HFFc6 (cell line): Measurements from ENCODE around the gene RPS23. TPM values are rescaled to one million over a fixed set of nuclear protein-coding genes. Genes with fewer than 3 reads are reported as not detected.

Source experiments
- DNase-seq: peaks from one replicate; pipeline ENCODE4 v3.0.0-alpha.2; 2018
- H3K27ac Mint-ChIP-seq: 2 replicates; pipeline ENCODE4 v1.8.0; 2020; ENCODE audit warnings: mild to moderate bottlenecking, mixed read lengths
- H3K27me3 Mint-ChIP-seq: 2 replicates; pipeline ENCODE4 v1.8.0; 2021; ENCODE audit warnings: mild to moderate bottlenecking, moderate library complexity, mixed read lengths; ENCODE audit not compliant: insufficient read depth
- H3K36me3 Mint-ChIP-seq: 2 replicates; pipeline ENCODE4 v1.8.0; 2021; ENCODE audit warnings: low read depth, mixed read lengths
- H3K4me1 Mint-ChIP-seq: 2 replicates; pipeline ENCODE4 v1.8.0; 2020; ENCODE audit warnings: low read depth, mixed read lengths
- H3K4me3 Mint-ChIP-seq: 2 replicates; pipeline ENCODE4 v1.8.0; 2020; ENCODE audit warnings: mild to moderate bottlenecking, moderate library complexity, mixed read lengths
- H3K9me3 Mint-ChIP-seq: 2 replicates; pipeline ENCODE4 v1.8.0; 2020; ENCODE audit warnings: mild to moderate bottlenecking, mixed read lengths
- total RNA-seq, 6 experiments: library from RNA; stranded (reverse); fragmentation: NEBNext Ultra II Directional; extraction: Animal tissue kit (Norgen Biotek cat#: 25700); gene quantifications; 2 replicates in 1 of 6; 3 replicates in 5 of 6; pipeline ENCODE4 v1.2.3, GENCODE V29; 2021
- TF ChIP-seq, protein P1 (sequence below): fragments of 200-600 bp; sonication (generic); IDR thresholded peaks from 2 replicates; pipeline ENCODE4 v1.5.0; 2021; ENCODE audit warnings: antibody characterized with exemption, mild to moderate bottlenecking

Gene RPS23
- total RNA-seq, 6 experiments from 2014 or later: 1,416 to 1,929 (median 1,647) TPM

DNA sequence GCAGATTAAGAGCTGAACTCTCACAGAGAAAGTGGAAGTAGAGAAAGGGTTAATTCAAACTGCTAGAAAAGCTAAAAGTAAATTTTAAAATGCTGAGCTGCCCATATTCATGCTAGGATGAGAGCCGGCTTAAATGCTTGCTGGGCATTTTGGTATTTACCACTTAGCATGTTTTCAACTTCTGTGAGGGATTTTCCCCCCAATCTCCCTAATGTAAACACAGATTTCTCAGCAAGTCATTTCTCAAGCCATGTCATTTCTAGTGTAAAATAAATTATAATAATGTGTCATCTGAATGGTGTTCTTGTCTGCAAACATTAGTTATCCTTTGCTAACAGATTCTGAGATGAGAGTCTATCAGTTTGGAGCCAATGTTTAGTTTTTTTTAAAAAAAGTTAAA is 22.3 kb downstream of the RPS23 start:
- H3K4me3 Mint-ChIP-seq: no peak overlapping the region
- DNase-seq: no peak
- H3K9me3 Mint-ChIP-seq: no peaks in the 10 kb centered on the region
- H3K27me3 Mint-ChIP-seq: no peaks in the 10 kb centered on the region
- H3K4me1 Mint-ChIP-seq: no peaks in the 10 kb centered on the region
- H3K27ac Mint-ChIP-seq: no peak overlapping the region
- H3K36me3 Mint-ChIP-seq: no peaks in the 10 kb centered on the region
- TF ChIP-seq, protein P1, sequence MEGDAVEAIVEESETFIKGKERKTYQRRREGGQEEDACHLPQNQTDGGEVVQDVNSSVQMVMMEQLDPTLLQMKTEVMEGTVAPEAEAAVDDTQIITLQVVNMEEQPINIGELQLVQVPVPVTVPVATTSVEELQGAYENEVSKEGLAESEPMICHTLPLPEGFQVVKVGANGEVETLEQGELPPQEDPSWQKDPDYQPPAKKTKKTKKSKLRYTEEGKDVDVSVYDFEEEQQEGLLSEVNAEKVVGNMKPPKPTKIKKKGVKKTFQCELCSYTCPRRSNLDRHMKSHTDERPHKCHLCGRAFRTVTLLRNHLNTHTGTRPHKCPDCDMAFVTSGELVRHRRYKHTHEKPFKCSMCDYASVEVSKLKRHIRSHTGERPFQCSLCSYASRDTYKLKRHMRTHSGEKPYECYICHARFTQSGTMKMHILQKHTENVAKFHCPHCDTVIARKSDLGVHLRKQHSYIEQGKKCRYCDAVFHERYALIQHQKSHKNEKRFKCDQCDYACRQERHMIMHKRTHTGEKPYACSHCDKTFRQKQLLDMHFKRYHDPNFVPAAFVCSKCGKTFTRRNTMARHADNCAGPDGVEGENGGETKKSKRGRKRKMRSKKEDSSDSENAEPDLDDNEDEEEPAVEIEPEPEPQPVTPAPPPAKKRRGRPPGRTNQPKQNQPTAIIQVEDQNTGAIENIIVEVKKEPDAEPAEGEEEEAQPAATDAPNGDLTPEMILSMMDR: no peak

DNA sequence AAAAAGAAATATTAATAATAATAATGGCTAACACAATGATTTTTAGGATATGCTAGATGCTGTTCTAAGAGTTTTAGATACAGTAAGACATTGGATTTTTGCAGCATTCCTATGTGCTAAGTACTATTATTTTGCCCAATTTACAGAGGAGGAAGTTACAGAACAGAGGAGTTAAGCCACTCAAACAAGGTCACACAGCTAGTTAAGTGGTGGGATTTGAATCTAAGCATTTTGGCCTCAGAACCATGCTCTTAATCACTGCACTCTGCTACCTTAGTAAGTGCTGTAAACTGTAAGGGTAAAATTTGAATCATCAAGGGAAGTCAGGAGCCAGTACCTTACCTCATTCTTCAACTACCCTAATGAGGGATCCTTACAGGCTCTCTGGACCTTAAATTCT is 25.4 kb downstream of the RPS23 start:
- Mint-ChIP-seq H3K36me3 (no peaks in the 10 kb centered on the region), H3K27ac (no peak overlapping the region), H3K9me3 (peaks cover 1% of the 10 kb centered on the region; the same call in 1 of the 2 replicates), H3K27me3 (peaks cover 1% of the 10 kb centered on the region; the same call in 1 of the 2 replicates), H3K4me3 (no peak overlapping the region), H3K4me1 (no peaks in the 10 kb centered on the region)
- DNase-seq: no peak
- TF ChIP-seq, protein P1: no peak

DNA sequence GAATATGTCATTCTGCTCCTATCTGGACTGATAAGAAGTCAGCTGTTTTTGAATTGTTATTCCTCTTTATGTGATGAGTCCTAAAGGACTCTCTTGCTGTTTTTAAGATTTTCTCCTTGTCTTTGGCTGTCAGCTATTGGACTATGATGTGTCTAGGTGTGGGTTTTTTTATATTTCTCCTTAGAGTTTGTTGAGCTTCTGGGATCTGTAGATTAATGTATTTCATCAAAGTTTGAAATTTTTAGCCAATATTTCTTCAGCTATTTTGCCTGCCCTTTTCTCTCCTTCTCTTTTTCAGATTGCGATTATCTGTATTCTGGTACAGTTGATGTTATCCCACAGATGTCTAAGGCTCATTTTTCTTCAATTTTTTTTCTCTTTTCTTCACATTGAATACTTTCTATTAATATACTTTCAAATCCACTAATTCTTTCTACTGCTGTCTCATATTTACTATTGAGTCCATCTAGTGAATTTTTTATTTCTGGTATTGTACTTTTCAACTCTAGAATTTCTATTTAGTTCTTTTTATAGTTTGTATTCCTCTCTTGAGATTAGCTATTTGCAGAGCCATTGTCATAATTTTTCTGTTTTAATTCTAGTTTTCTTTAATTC is 31.1 kb downstream of the RPS23 start:
- H3K27me3 Mint-ChIP-seq: peaks cover 1% of the 10 kb centered on the region; the same call in 1 of the 2 replicates
- no peak overlapping the region for H3K4me3 Mint-ChIP-seq
- TF ChIP-seq, protein P1: no peak
- no peaks in the 10 kb centered on the region for H3K4me1 Mint-ChIP-seq
- H3K9me3 Mint-ChIP-seq: peaks cover 12% of the 10 kb centered on the region
- no peak overlapping the region for H3K27ac Mint-ChIP-seq
- no peak for DNase-seq
- H3K36me3 Mint-ChIP-seq: 0 out of 2 replicates have a peak, but pooled peaks cover 5% of the 10 kb centered on the region

DNA sequence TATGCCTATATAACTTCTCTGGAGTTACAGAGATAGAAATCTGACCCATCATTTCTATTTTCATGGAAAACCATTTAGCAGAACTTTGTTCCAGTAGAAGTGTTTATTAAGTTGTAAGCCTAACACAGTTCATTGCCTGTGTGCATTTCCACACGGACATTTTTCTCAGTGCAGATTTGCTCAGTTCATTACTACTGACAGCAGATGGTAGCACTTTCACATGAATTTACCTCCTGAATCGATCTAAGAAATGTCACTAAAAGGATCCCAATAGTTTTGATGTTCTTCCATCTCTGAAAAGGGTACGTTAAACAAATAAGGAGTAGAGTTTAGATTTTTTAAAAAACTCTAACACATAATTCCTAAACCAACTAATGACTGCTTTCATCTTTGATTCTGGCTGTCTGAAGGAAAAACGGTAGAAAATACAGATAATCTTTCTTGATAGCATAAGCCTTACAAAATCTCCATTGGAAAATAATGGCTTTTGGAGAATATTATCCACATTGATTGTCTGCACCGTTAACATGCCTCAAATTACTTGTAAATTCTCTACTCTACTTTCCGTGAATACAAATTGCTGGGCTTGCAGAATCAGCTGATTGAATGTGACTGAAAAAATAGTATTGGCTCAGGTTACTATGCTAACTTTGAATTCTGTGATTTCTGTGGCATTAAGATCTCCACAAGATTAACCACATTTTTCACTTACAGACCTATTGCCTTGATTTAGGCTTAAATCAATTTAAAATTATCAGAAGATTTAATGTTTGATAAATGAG is 33.1 kb downstream of the RPS23 start:
- H3K4me3 Mint-ChIP-seq: no peak overlapping the region
- H3K4me1 Mint-ChIP-seq: no peaks in the 10 kb centered on the region
- DNase-seq: no peak

DNA sequence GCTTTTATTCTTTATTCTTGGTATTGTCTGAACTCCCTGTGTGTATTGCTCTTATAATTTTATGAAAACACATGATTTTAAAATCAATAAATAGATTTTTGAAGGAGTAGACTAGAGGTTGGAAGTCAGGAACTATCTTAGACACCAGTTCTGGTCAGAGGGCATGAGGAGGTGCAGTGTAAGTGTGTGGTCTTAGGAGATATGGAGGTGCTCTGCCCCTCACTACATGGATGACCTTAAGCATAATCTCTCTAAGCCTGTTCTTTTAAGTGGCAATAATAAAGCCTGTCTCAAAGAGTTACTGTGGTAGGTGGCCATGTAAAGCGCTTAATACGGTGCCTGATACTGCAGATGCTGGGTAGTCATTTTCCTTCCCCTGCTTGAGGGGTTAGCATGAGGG is 34.0 kb downstream of the RPS23 start:
- 0 out of 2 replicates have a peak, but pooled peaks cover 5% of the 10 kb centered on the region for H3K36me3 Mint-ChIP-seq
- peaks cover 12% of the 10 kb centered on the region for H3K9me3 Mint-ChIP-seq
- no peak for DNase-seq
- H3K27me3 Mint-ChIP-seq: no peaks in the 10 kb centered on the region
- no peaks in the 10 kb centered on the region for H3K4me1 Mint-ChIP-seq
- no peak overlapping the region for H3K4me3 Mint-ChIP-seq
- TF ChIP-seq, protein P1: no peak
- no peak overlapping the region for H3K27ac Mint-ChIP-seq

More for the DNA sequence above, 33.1 kb downstream of the RPS23 start:
- Mint-ChIP-seq H3K36me3 (0 out of 2 replicates have a peak, but pooled peaks cover 5% of the 10 kb centered on the region), H3K9me3 (peaks cover 12% of the 10 kb centered on the region), H3K27ac (no peak overlapping the region), H3K27me3 (no peaks in the 10 kb centered on the region)
- TF ChIP-seq, protein P1: no peak; the same call in 1 of the 2 replicates
